HG03521 (cell line): ENCODE results near the gene INAFM2.

Experiments used
- ATAC-seq: cut with Tn5 transposase; IDR thresholded peaks from one replicate; pipeline ENCODE4 v1.9.1; 2021; ENCODE audit warnings: mild to moderate bottlenecking, moderate library complexity; ENCODE audit not compliant: unreplicated experiment

INAFM2 gene

DNA sequence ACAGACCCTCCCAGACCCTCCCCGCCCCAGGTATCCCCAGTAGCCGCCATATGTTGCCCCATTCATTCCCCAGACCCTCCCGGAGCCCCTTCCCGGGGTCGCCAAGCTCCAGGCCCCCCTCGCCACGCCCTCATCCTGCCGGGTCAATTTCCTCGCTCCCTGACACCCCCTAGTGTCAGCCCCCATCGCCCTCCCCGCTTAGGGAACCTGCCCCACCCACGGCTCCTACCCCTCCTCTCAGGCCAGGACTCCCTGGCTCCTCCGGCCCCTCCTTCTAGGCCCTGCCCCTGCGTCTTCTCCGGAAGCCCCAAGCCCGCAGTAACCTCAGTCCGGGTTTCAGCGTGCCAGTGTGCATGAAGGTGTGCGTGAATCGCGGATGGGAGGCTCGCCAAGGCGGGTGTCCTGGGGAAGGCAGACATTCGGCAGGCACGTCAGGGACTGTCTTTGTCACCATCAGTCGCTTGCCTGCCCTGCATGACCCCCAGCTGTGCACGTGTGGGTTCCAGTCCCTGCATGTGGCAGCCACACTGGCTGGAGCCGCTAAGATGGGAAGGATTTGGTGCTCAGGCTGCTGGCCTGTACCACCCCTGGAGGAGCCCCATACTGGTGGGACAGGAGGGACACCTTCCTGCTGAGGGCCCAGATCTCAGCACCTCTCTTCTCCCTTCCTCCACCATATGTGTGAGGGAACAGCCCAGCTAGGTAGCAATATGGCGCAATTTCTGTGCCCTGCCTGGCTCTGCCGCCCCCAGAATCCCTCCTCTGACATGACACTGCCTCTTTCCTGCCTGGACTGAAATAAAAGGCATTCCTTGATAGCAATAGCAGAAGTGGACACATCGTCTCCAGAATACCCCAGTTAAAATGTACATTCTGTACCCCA is 35.2 kb downstream of the INAFM2 start:
- peak; percentile 19 for ATAC-seq

DNA sequence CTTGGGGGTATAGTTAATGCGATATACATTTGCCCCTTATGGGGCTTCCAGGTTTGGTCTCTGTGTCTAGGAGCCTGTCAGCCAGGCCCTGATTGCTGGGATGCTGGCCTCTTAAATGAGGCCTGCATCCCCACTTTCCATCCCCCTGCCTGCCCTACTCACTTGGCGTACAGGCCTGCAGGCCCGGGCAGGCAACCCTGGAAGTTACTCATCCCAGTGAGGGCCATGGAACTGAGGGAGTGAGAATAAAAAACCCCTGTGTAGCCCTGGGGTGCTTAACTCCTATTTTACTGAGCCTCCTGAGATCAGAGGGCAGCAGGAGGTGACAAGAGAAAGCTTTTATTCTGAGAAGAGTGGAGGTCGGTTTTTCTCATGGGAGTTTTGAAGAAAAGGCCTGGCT is 36.5 kb downstream of the INAFM2 start:
- no peak for ATAC-seq

DNA sequence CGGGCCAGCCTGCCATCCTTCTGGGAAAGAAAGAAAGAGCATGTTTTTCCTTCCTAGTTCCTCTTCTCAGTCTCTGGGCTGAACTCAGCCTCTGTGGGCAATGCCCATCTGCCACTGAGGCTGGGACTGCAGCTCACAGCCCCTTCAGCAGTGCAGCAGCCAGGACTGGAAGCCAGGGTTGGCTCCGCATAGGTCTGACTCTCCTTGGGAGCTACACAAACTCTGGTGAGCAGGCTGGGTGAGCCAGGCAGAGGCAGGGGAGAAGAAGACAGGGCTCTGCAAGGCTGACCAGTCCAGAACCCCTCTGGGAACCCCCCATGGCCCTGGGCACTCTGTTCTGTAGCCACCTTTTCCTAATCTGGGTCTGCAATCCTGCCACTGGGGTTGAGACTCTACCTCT is 38.1 kb downstream of the INAFM2 start:
- no peak for ATAC-seq

DNA sequence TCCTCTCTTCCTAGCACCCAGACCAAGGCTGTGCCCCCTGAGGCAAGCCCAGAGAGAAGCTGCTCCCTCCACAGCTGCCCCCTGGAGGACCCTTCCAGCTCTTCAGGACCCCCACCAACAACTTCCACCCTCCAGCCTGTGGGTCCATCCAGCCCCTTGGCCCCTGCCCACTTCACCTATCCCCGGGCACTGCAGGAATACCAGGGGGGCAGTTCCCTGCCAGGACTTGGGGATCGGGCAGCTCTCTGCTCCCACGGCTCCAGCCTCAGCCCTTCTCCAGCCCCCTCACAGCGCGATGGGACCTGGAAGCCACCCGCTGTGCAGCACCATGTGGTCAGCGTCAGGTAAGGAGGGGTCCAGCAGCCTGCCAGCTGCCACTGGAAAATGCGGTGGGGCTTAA is 40.1 kb downstream of the INAFM2 start:
- no peak for ATAC-seq

DNA sequence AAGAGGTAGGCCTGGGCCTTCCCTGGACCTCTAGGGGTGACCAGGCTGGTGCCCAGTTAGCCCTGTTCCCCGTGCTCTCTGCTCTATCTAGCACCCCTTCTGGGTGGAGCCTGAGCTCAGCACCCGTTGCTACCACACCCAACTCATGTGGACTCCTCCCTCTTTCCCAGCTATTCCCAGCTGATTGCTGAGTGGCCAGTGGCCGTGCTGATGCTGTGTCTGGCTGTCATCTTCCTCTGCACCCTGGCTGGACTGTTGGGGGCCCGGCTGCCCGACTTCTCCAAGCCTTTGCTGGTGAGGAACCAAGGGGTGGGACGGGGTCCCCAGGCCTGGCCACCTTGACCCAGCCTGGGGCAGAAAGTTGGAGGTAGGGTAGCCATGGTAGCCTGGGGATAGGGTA is 40.8 kb downstream of the INAFM2 start:
- no peak for ATAC-seq

DNA sequence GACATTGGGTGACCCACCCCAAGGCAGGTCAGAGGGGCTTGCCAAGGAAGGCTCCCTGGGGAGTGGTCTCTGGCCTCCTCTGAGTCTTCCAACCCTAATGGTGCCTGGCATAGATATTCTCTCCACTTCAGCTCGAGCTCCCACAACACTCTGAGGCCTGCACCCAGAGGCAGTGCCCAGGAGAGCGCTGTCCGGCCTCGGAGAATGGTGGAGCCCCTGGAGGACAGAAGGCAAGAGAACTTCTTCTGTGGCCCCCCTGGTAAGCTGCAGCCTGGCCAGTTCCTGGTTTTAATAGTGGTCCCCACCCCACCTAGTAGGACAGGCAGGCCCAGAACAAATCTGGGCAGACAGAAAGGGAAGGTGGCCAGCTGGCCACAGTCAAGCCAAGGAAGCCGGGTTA is 41.5 kb downstream of the INAFM2 start:
- ATAC-seq = no peak

DNA sequence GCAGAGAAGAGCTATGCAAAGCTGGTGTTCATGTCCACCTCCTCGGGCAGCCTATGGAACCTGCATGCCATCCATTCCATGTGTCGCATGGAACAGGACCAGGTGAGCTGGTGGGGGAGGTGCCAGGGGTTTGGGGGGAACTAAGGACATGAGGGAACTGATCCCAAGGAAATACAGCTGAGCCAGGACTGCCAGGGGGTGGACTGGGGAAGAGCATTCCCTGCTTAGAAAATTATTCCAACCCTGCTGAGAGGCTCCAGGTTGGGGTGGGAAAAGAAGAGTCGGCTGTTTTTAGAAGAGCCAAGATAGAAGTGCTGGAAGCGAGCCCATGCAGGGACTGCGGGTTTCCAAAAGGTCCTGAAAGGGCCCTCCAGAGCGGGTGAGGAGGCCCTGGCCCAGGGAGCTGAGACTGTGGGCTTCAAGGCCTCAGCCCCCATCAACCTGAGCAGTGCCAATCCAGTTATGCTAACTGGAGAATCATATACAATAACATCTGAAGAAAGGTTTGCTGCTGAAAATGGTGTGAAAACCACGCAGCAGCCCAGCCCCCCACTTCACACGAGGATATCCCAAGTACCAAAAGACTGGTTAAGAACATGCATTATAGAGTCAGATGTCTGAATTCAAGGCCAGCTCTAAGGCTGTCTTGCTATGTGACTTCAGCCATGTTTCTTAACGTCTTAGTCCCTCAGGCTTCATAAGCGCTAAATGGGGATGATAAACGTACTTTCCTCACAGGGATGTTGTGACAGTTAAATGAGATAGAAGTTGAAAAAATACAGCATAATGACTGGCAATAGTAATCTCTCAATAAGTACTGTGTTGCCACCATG is 42.3 kb downstream of the INAFM2 start:
- ATAC-seq = no peak

DNA sequence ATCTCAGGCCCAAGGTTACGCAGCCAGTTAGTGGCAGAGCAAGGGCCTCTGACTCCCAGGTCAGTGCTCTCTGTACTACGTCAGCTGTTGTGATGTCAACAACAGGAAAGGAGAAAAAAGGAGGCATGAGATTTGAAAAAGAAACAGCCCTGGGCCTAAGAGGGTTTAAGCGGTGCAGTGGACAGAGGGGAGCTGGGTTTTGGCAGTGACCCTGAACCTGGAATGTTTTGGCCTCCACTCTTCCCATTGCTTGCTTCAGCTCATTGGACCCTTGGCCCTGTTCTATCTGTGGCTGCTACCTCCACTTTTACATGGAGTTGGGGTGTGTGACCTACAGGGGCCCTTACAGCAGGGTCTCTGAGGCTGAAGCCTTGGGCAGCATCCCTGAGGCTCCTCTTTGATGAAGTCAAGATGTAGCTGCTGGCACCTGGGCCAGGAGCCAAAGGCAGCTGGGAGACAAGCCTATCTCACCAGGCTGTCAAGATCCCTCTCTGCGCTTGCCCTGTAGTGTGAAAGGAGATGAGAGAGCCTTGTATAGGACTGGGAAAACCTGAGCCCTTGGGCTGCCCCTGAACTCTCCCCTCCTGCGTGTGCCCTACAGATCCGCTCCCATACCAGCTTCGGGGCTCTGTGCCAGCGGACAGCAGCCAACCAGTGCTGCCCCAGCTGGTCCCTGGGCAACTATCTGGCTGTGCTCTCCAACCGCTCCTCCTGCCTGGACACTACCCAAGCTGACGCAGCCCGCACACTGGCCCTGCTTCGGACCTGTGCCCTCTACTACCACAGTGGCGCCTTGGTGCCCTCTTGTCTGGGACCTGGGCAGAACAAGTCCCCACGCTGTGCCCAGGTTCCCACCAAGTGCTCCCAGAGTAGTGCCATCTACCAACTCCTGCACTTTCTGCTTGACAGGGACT is 43.2 kb downstream of the INAFM2 start:
- no peak for ATAC-seq

DNA sequence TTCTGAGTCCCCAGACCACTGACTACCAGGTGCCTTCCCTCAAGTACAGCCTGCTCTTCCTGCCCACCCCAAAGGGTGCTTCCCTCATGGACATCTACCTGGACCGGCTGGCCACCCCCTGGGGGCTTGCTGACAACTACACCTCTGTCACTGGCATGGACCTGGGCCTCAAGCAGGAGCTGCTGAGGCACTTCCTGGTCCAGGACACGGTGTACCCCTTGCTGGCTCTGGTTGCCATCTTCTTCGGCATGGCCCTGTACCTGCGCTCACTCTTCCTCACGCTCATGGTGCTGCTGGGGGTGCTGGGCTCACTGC is 43.8 kb downstream of the INAFM2 start:
- ATAC-seq = peak; percentile 3

DNA sequence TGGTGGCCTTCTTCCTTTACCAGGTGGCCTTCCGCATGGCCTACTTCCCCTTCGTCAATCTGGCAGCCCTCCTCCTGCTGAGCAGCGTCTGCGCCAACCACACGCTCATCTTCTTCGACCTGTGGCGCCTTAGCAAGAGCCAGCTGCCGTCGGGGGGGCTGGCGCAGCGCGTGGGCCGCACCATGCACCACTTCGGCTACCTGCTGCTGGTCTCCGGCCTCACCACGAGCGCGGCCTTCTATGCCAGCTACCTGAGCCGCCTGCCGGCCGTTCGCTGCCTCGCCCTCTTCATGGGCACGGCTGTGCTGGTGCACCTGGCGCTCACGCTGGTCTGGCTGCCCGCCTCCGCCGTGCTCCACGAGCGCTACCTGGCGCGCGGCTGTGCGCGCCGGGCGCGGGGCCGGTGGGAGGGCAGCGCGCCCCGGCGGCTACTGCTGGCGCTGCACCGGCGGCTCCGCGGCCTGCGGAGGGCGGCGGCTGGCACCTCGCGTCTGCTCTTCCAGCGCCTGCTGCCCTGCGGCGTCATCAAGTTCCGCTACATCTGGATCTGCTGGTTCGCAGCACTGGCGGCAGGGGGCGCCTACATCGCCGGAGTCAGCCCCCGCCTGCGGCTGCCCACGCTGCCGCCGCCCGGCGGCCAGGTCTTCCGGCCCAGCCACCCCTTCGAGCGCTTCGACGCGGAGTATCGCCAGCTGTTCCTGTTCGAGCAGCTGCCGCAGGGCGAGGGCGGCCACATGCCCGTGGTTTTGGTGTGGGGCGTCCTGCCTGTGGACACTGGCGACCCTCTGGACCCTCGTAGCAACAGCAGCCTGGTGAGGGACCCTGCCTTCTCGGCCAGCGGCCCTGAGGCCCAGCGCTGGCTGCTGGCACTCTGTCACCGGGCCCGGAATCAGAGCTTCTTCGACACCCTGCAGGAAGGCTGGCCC is 44.5 kb downstream of the INAFM2 start:
- ATAC-seq = peak; percentile 76

DNA sequence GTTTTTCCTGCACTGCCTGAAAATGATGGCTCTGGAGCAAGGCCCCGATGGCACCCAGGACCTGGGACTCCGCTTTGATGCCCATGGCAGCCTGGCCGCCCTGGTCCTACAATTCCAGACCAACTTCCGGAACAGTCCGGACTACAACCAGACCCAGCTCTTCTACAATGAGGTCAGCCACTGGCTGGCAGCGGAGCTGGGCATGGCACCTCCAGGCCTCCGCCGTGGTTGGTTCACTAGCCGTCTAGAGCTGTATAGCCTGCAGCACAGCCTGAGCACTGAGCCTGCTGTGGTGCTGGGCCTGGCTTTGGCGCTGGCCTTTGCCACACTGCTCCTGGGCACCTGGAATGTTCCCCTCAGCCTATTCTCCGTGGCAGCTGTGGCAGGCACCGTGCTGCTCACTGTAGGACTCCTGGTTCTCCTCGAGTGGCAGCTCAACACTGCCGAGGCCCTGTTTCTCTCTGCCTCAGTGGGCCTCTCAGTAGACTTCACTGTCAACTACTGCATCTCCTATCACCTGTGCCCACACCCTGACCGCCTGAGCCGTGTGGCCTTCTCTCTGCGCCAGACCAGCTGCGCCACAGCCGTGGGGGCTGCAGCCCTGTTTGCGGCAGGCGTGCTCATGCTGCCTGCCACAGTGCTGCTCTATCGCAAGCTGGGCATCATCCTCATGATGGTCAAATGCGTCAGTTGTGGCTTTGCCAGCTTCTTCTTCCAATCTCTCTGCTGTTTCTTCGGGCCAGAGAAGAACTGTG is 45.4 kb downstream of the INAFM2 start:
- ATAC-seq = no peak

DNA sequence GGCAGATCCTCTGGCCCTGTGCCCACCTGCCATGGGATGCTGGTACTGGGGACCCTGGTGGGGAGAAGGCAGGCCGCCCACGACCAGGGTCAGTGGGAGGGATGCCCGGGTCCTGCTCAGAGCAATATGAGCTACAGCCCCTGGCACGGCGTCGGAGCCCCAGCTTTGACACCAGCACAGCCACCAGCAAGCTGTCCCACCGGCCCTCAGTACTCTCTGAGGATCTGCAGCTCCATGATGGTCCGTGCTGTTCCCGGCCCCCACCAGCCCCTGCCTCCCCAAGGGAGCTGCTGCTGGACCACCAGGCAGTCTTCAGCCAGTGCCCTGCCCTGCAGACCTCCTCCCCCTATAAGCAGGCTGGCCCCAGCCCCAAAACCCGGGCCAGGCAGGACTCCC is 46.0 kb downstream of the INAFM2 start:
- no peak for ATAC-seq

DNA sequence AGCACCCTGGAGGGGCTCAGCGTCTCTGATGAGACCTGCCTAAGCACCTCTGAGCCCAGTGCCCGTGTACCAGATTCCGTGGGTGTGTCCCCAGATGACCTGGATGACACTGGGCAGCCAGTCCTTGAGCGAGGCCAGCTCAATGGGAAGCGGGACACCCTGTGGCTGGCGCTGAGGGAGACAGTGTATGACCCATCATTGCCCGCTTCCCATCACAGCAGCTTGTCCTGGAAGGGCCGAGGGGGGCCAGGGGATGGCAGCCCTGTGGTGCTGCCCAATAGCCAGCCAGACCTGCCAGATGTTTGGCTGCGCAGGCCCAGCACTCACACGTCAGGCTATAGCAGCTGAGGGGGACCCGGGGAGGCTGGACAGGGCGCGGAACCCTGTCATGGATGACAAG is 46.5 kb downstream of the INAFM2 start:
- ATAC-seq = no peak

DNA sequence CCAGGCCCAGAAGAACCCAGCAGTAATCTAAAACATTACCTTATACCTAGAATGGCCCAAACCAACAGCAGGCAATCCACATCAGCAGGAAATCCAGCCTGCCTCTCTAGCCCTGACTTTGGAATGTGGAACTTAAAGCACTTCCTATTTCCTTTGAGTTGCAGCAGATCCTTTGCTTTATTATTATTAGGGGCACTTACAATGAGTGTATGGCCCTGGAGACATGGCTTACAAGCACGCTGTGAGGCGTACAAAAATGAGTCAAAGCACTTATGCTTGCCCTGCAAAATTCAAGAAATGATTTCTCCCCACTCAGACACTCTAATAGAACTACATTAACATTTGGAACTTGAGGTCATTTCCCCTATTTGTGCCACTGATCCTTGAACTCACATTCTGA is 49.5 kb downstream of the INAFM2 start:
- no peak for ATAC-seq
